HCT116 (cell line): ENCODE results near the gene ZBTB7C.

ENCODE experiments used
- CTCF ChIP-seq, 3 experiments: fragments of 200-600 bp in 1 of 3; sonication (generic) in 1 of 3; IDR thresholded peaks in 2 of 3; conservative IDR thresholded peaks in 1 of 3; 2 replicates each; pipeline ENCODE4 v1.5.1; 2012 to 2017; ENCODE audit warnings: low read depth in 2 of 3, low read length in 2 of 3, antibody characterized with exemption in 1 of 3, borderline replicate concordance in 1 of 3, control low read depth in 1 of 3, mild to moderate bottlenecking in 1 of 3, mixed read lengths in 1 of 3, mixed run types in 1 of 3, moderate library complexity in 1 of 3; ENCODE audit not compliant: insufficient read depth in 1 of 3
- POLR2AphosphoS5 ChIP-seq: IDR thresholded peaks from 2 replicates; pipeline ENCODE4 v1.6.1; 2011; ENCODE audit warnings: mild to moderate bottlenecking, low read depth, low read length, moderate library complexity

DNA sequence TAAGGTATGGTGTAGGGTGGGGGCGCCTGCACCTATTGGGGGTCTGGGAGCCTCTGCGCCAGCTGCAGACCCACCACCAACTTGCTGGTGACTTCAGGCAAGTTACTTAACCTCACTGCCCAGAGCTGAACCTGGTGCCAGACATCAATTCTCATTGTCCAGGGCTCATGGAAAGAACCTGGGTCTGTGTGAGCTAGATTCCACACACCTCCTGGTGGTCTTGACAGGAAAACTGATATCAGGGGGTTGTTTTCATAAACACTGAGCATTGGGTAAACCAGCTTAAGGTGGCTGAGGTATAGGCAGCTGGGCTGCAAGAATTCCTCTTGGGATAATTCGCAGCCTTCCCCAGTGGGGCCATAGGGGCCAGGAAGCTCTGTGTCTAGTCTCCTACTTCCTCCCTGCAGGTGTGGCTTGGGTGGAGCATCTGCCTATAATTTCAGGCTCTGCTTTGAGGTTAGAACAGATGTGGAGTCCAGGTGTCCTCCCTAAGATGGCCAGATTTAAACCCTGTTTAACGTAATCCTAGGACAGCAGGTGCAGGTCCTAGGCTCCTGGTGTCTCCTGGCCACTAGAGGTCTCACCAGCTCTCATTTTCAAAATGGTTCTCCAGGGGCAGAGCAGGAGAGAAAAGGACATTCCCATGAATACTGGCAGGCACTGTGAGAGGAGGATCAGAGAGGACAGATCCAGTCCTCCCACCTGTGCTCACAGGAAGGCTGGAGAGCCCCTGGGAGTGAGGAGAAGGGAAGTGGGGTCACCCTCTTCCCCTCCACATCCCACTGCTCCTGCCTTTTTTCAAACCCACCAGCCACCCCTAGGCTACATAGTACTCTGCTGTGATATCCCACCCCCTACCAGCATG is 378.3 kb downstream of the ZBTB7C start:
- TF ChIP-seq POLR2AphosphoS5 (no peak), CTCF (IDR thresholded peaks at IDR 0.05 in 2 of 3, conservative IDR thresholded peaks at IDR 0.05 in 1 of 3; ENCODE audit: borderline replicate concordance in 1 of 3, insufficient read depth in 1 of 3, low read depth in 2 of 3, low read length in 2 of 3) (peak; percentile 75 to 88 (median 84))
